Measurements from ENCODE around the gene GNAS-AS1.

DNA sequence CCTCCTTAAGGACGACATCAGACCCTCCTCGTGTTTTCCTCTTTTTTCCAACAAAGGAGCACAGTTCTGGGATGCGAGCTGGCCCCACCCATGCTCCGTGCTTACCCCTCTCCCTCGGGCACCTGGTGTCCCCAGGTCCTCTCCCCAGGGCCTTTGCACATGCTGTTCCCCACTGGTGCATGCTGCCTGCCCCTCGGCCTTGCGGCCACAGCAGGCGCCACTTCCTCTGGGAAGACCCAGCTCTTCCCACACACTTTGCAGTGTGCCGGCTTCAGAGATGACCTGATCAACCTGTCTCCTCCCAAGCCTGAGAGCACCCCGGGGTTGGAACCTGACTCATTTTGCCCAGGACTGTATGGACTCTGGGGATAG lies 39.8 kb downstream of the GNAS-AS1 start:
- TF ChIP-seq, protein P1, sequence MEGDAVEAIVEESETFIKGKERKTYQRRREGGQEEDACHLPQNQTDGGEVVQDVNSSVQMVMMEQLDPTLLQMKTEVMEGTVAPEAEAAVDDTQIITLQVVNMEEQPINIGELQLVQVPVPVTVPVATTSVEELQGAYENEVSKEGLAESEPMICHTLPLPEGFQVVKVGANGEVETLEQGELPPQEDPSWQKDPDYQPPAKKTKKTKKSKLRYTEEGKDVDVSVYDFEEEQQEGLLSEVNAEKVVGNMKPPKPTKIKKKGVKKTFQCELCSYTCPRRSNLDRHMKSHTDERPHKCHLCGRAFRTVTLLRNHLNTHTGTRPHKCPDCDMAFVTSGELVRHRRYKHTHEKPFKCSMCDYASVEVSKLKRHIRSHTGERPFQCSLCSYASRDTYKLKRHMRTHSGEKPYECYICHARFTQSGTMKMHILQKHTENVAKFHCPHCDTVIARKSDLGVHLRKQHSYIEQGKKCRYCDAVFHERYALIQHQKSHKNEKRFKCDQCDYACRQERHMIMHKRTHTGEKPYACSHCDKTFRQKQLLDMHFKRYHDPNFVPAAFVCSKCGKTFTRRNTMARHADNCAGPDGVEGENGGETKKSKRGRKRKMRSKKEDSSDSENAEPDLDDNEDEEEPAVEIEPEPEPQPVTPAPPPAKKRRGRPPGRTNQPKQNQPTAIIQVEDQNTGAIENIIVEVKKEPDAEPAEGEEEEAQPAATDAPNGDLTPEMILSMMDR (IDR thresholded peaks at IDR 0.05): no peak
- TF ChIP-seq ZFX (IDR thresholded peaks at IDR 0.05; ENCODE audit: borderline replicate concordance): no peak
